Measurements from ENCODE around the gene REC114. TPM values are rescaled to one million over a fixed set of nuclear protein-coding genes. Genes with fewer than 3 reads are reported as not detected.

The REC114 gene
- total and polyA plus RNA-seq, 10 of the 15 experiments (the other 5 are each of a cell fraction or from before 2014, with no cell fraction given) = not detected

GRCh38 chr15:73488698-73489097 lies 45.7 kb downstream of the REC114 start:
- POLR2A ChIA-PET = no interaction called here
- BruUV-seq (replicated peaks) = no TSS peak
- H3K27ac ChIP-seq (ENCODE audit: control insufficient read depth, insufficient read depth) = no peak overlapping the region
- WGBS (ENCODE audit: insufficient coverage, insufficient replicate concordance, low lambda C conversion rate, missing lambda C conversion rate) = 0% methylated on average over 1 of the region's 1 CpG
- no peaks in the 10 kb centered on the region for H3K79me2 ChIP-seq (ENCODE audit: control insufficient read depth, insufficient read depth, low read length)
- ATAC-seq = no peak
- no peaks in the 10 kb centered on the region for H3K4me1 ChIP-seq (ENCODE audit: control insufficient read depth, insufficient read depth, low read length)
- TF ChIP-seq IKZF1 (conservative IDR thresholded peaks at IDR 0.05) = no peak
- peak; percentile 38; the same call in 1 of the 2 replicates for TF ChIP-seq SPI1 (IDR thresholded peaks at IDR 0.05; ENCODE audit: borderline replicate concordance, insufficient read depth, low read depth, low read length)
- no peak for TF ChIP-seq CTCF (IDR thresholded peaks at IDR 0.05 in 2 of 3, conservative IDR thresholded peaks at IDR 0.05 in 1 of 3; ENCODE audit: control insufficient read depth in 2 of 3, extremely low read depth in 1 of 3, insufficient read depth in 1 of 3, low read depth in 3 of 3, low read length in 3 of 3)
- in situ Hi-C loops (cut with MboI) = no loop called here
- SMC1A ChIA-PET (ENCODE audit: uncharacterized antibody, unreplicated experiment) = no interaction called here
- no peak overlapping the region for H3K4me3 ChIP-seq
- RAD21 ChIA-PET (ENCODE audit: unreplicated experiment) = no interaction called here
- no peaks in the 10 kb centered on the region for H3K9me3 ChIP-seq (replicated peaks; ENCODE audit: control insufficient read depth, insufficient read depth, low read length)
- H3K4me2 ChIP-seq (ENCODE audit: control insufficient read depth, insufficient read depth) = no peak overlapping the region
- CTCF ChIA-PET = no interaction called here
- H4K20me1 ChIP-seq (ENCODE audit: control insufficient read depth, insufficient read depth) = no peaks in the 10 kb centered on the region
- no peak overlapping the region for H2AFZ ChIP-seq (ENCODE audit: control insufficient read depth, low read depth, low read length)
- FAIRE-seq = no peak
- no peak for DNase-seq (ENCODE audit: low read depth, low spot score)
- H3K36me3 ChIP-seq (ENCODE audit: control insufficient read depth in 2 of 2, insufficient read depth in 2 of 2, low read length in 1 of 2) = no peaks in the 10 kb centered on the region
- intact Hi-C loops (cut with micrococcal nuclease; ENCODE audit: unreplicated experiment) = no loop called here
- H3K9ac ChIP-seq (ENCODE audit: control insufficient read depth, insufficient read depth, low read length) = no peak overlapping the region
- no peaks in the 10 kb centered on the region; a peak in 1 of 4 replicates for H3K27me3 ChIP-seq (replicated peaks in 1 of 2; ENCODE audit: control insufficient read depth in 2 of 2, insufficient read depth in 2 of 2, low read length in 1 of 2)

- ChIA-PET RAD21 (ENCODE audit: unreplicated experiment) (no interaction called here), POLR2A (no interaction called here), SMC1A (ENCODE audit: uncharacterized antibody, unreplicated experiment) (no interaction called here), CTCF (no interaction called here)
- no peaks in the 10 kb centered on the region for H3K9me3 ChIP-seq (replicated peaks; ENCODE audit: control insufficient read depth, insufficient read depth, low read length)
- no peak overlapping the region for H3K9ac ChIP-seq (ENCODE audit: control insufficient read depth, insufficient read depth, low read length)
- ATAC-seq = no peak
- no peaks in the 10 kb centered on the region; a peak in 1 of 4 replicates for H3K27me3 ChIP-seq (replicated peaks in 1 of 2; ENCODE audit: control insufficient read depth in 2 of 2, insufficient read depth in 2 of 2, low read length in 1 of 2)
- intact Hi-C loops (cut with micrococcal nuclease; ENCODE audit: unreplicated experiment) = no loop called here
- FAIRE-seq = no peak
- no peak overlapping the region for H3K27ac ChIP-seq (ENCODE audit: control insufficient read depth, insufficient read depth)
- BruUV-seq (replicated peaks) = no TSS peak
- no peaks in the 10 kb centered on the region for H4K20me1 ChIP-seq (ENCODE audit: control insufficient read depth, insufficient read depth)
- H3K36me3 ChIP-seq (ENCODE audit: control insufficient read depth in 2 of 2, insufficient read depth in 2 of 2, low read length in 1 of 2) = no peaks in the 10 kb centered on the region
- no peak for DNase-seq (ENCODE audit: low read depth, low spot score)
- in situ Hi-C loops (cut with MboI) = no loop called here
- H3K4me1 ChIP-seq (ENCODE audit: control insufficient read depth, insufficient read depth, low read length) = no peaks in the 10 kb centered on the region
- TF ChIP-seq PBX3 (IDR thresholded peaks at IDR 0.05; ENCODE audit: insufficient replicate concordance, low read depth, low read length) = no peak
- TF ChIP-seq ZNF687 (IDR thresholded peaks at IDR 0.05) = no peak
- H3K4me3 ChIP-seq = no peak overlapping the region
- no peak overlapping the region for H3K4me2 ChIP-seq (ENCODE audit: control insufficient read depth, insufficient read depth)
- H2AFZ ChIP-seq (ENCODE audit: control insufficient read depth, low read depth, low read length) = no peak overlapping the region
- 85% methylated on average over 2 of the region's 2 CpGs for WGBS (ENCODE audit: insufficient coverage, insufficient replicate concordance, low lambda C conversion rate, missing lambda C conversion rate)
- H3K79me2 ChIP-seq (ENCODE audit: control insufficient read depth, insufficient read depth, low read length) = no peaks in the 10 kb centered on the region
Observed at GRCh38 chr15:73493922-73494321, 51.0 kb downstream of the REC114 start.

Measured in GM12878 (cell line).